Calu3 (cell line): ENCODE data around the gene KRTAP10-5. TPM values are rescaled to one million over a fixed set of nuclear protein-coding genes. Genes with fewer than 3 reads are reported as not detected.
A peak's percentile ranks its signal among the peaks of the same experiment; 100 is the strongest.

Experiments used
- BruUV-seq: library from RNA; stranded (reverse); fragments of 400-500 nt; replicated peaks from 2 replicates; lab custom pipeline; 2021; lab: Mats Ljungman, UMichigan
- CTCF ChIA-PET: fragments of 300-600 bp; sonication (Branson Sonifier 250); formaldehyde crosslinking; loops from one replicate; lab custom pipeline; 2022; ENCODE audit warnings: antibody characterized with exemption; lab: Charles Lee
- DNase-seq: peaks from one replicate; pipeline ENCODE4 v3.0.0; 2022
- H3K27ac Mint-ChIP-seq: one replicate; pipeline ENCODE4 v1.8.0; 2022; ENCODE audit warnings: mixed read lengths; ENCODE audit not compliant: unreplicated experiment
- H3K27me3 Mint-ChIP-seq: one replicate; pipeline ENCODE4 v1.8.0; 2022; ENCODE audit warnings: mixed read lengths; ENCODE audit not compliant: unreplicated experiment
- H3K36me3 Mint-ChIP-seq: one replicate; pipeline ENCODE4 v1.8.0; 2022; ENCODE audit warnings: mild to moderate bottlenecking, moderate library complexity, mixed read lengths; ENCODE audit not compliant: insufficient read depth, unreplicated experiment
- H3K4me1 Mint-ChIP-seq: one replicate; pipeline ENCODE4 v1.8.0; 2022; ENCODE audit warnings: mild to moderate bottlenecking, low read depth, mixed read lengths; ENCODE audit not compliant: unreplicated experiment
- H3K4me3 Mint-ChIP-seq: one replicate; pipeline ENCODE4 v1.8.0; 2022; ENCODE audit warnings: mild to moderate bottlenecking, low read depth, moderate library complexity, mixed read lengths; ENCODE audit not compliant: unreplicated experiment
- H3K9me3 Mint-ChIP-seq: one replicate; pipeline ENCODE4 v1.8.0; 2022; ENCODE audit warnings: low read depth, mixed read lengths; ENCODE audit not compliant: unreplicated experiment
- intact Hi-C: fragments of 100-400 bp; cut with micrococcal nuclease; formaldehyde crosslinking; loops from one replicate; pipeline ENCODE4 v1.10.0; 2022; ENCODE audit not compliant: unreplicated experiment
- total RNA-seq: library from RNA; stranded (reverse); gene quantifications from 2 replicates; pipeline ENCODE4 v1.2.3, GENCODE V29; 2022
- TF ChIP-seq, protein P1 (sequence below): fragments of 200-600 bp; IDR thresholded peaks from one replicate; pipeline ENCODE4 v1.8.0; 2022; ENCODE audit warnings: antibody characterized with exemption; ENCODE audit not compliant: unreplicated experiment

Gene KRTAP10-5
- total RNA-seq, 1 experiment from 2014 or later, result not detected

DNA sequence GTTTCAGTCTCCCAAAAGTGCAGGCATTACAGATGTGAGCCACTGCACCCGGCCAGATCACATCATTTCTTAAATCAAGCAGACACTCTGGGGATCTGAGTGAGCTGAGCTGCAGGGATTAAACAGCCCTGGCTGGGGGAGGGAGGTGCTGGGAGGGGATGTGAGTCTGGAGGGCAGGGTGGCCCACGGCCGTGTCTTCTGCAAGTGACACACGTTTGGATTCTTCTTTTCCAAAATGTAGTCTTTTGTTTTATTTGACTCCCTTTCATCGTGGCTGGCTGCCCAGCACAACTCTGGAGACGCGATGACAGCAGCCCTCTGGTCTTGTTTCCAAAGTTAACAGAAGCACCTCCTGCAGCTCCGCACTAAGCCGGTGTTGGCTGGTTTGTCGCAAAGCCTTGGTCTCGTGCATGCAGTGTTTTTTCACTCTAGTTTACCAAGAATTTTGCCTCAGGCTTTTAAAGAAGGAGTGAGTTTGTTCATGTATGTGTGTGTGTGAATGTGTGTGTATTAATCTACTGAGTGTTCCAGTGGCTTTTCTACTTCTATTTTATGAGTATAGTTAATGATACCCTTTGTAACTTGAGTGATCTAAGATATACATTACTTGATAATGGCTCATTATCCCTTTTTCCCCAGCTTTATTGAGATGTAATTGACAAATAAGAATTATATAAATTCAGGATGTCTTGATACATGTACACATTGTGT lies 2.8 kb upstream of the KRTAP10-5 start:
- no TSS peak for BruUV-seq
- Mint-ChIP-seq H3K9me3 (peaks cover 11% of the 10 kb centered on the region), H3K27me3 (peaks cover 85% of the 10 kb centered on the region), H3K4me1 (peaks cover 8% of the 10 kb centered on the region), H3K4me3 (no peak overlapping the region), H3K36me3 (no peaks in the 10 kb centered on the region), H3K27ac (no peak overlapping the region)
- CTCF ChIA-PET, result interaction anchor here (0.6 kb wide), 1 partner anchor 19 kb away, joined by 3 read pairs; no protein-coding TSS in a partner anchor
- TF ChIP-seq, protein P1, sequence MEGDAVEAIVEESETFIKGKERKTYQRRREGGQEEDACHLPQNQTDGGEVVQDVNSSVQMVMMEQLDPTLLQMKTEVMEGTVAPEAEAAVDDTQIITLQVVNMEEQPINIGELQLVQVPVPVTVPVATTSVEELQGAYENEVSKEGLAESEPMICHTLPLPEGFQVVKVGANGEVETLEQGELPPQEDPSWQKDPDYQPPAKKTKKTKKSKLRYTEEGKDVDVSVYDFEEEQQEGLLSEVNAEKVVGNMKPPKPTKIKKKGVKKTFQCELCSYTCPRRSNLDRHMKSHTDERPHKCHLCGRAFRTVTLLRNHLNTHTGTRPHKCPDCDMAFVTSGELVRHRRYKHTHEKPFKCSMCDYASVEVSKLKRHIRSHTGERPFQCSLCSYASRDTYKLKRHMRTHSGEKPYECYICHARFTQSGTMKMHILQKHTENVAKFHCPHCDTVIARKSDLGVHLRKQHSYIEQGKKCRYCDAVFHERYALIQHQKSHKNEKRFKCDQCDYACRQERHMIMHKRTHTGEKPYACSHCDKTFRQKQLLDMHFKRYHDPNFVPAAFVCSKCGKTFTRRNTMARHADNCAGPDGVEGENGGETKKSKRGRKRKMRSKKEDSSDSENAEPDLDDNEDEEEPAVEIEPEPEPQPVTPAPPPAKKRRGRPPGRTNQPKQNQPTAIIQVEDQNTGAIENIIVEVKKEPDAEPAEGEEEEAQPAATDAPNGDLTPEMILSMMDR, result no peak
- intact Hi-C loops, result no loop called here
- no peak for DNase-seq

DNA sequence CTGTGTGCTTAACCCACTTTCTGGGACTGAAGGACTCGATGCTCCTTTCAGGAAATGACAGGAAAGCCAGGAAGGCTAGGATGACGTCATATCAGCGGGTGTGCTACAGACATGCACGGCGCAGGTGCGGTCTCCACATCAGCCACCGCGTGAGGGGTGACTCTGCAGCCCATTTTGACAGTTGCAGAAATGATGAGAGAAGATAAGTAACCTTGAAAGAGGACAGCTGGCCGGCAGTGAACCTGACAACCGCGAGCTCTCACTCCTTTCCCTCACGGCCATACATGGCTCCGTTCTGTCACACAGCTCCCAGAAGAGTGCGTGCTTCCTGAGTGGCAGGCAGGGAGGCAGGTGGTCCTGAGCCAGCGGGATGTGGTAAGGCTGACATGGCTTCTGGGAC lies 1.7 kb upstream of the KRTAP10-5 start:
- H3K4me1 Mint-ChIP-seq, result peaks cover 8% of the 10 kb centered on the region
- no peak overlapping the region for H3K27ac Mint-ChIP-seq
- no TSS peak for BruUV-seq
- no peaks in the 10 kb centered on the region for H3K36me3 Mint-ChIP-seq
- TF ChIP-seq, protein P1, result no peak
- DNase-seq, result no peak
- H3K27me3 Mint-ChIP-seq, result peaks cover 80% of the 10 kb centered on the region
- CTCF ChIA-PET, result no interaction called here
- intact Hi-C loops, result no loop called here
- peaks cover 11% of the 10 kb centered on the region for H3K9me3 Mint-ChIP-seq
- no peak overlapping the region for H3K4me3 Mint-ChIP-seq

DNA sequence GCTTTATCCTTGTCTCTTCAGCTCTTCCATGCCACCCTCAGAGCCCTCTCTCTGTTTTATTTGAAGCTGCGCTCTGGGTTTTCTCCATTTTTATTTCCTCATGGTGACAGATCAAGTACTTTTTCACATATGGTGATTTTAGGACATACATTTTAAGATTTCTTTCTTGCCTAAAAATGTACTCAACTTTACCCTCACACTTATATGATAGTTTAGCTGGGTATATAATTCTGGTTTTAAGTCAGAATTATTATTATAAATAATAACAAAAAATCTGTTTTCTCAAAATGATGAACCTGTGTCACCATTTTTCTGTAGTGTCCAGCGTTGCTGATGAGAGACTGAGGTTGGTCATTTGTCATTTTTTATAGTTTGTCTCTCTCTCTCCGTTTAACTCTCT lies 754 bp upstream of the KRTAP10-5 start:
- Mint-ChIP-seq H3K36me3 (no peaks in the 10 kb centered on the region), H3K27me3 (peaks cover 71% of the 10 kb centered on the region), H3K9me3 (peaks cover 11% of the 10 kb centered on the region), H3K4me1 (peaks cover 8% of the 10 kb centered on the region), H3K27ac (no peak overlapping the region), H3K4me3 (no peak overlapping the region)
- BruUV-seq, result no TSS peak
- intact Hi-C loops, result no loop called here
- CTCF ChIA-PET, result no interaction called here
- DNase-seq, result no peak
- TF ChIP-seq, protein P1, result no peak

DNA sequence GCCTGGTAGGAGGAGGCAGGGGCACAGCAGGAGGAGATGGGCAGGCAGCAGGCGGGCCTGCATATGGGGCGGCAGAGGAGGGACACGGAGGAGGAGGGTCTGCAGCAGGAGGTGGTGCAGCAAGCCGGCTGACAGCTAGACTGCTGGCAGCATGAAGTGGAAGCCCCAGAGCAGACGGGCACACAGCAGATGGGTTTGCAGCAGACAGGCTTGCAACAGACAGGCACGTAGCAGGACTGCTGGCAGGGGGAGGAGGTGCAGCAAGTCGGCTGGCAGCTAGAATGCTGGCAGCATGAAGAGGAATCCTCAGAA lies 615 bp downstream of the KRTAP10-5 start:
- Mint-ChIP-seq H3K27me3 (peaks cover 71% of the 10 kb centered on the region), H3K4me1 (peaks cover 12% of the 10 kb centered on the region), H3K9me3 (peaks cover 11% of the 10 kb centered on the region), H3K36me3 (peaks cover 3% of the 10 kb centered on the region), H3K27ac (no peak overlapping the region), H3K4me3 (peak overlapping the region; percentile 54)
- intact Hi-C loops, result no loop called here
- DNase-seq, result no peak
- no TSS peak for BruUV-seq
- CTCF ChIA-PET, result interaction anchor here (0.7 to 0.9 kb wide), 3 partner anchors 69 to 201 kb away, joined by 3 to 12 read pairs (median 5); no protein-coding TSS in a partner anchor
- TF ChIP-seq, protein P1, result no peak
